Measurements from ENCODE around the gene PTH2R.
"Not testable (repeated sequence)": the region's sequence is repeated elsewhere in the genome, so short reads cannot be mapped to it uniquely, and the experiment has no call there.

PTH2R gene

DNA sequence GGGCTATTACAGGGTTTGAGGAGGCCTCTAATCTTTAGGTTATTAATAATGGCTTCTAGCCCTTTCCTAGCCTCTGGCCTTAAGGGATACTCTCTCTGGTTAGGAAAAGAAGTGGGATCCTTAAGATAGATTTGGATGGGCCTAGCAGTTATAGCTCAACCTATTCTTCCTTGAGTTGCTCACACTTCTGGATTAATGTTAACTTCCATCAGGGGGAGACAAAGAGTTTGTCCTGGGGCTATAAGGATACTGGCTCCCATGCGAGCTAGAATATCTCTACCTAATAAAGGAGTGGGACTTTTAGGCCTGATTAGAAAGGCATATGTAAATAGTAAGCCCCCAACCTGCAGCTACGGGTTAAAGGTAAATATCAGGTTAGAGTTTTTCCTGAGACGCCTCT is 14.3 kb upstream of the PTH2R start:
- DNase-seq (ENCODE audit: low spot score): no peak

DNA sequence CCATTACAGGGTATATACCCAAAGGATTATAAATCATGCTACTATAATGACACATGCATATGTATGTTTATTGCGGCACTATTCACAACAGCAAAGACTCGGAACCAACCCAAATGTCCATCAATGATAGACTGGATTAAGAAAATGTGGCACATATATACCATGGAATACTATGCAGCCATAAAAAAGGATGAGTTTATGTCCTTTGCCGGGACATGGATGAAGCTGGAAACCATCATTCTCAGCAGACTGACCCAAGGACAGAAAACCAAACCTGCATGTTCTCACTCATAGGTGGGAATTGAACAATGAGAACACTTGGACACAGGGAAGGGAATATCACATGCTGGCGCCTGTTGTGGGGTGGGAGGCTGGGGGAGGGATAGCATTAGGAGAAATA is 9.8 kb upstream of the PTH2R start:
- DNase-seq (ENCODE audit: low spot score): not testable (repeated sequence)

DNA sequence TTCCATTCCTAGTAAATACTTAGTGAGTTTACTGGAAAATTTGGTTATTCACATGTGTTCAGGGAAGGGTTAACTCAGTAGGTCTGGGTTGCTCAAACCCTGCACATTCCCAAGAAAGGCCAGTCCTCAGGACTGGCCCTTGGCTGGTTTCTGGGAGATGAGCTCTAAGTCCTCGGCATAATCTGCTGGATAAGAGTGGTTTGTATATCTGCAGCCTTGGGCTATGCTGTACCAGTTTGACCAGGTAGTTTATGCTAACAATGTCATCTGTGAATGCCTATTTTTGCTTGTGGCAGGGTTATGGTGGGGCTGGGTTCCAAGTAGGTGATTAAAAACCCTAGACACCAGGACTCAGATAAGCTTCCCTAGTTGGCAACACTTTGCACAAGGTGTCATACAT is 7.4 kb upstream of the PTH2R start:
- no peak for DNase-seq (ENCODE audit: low spot score)

DNA sequence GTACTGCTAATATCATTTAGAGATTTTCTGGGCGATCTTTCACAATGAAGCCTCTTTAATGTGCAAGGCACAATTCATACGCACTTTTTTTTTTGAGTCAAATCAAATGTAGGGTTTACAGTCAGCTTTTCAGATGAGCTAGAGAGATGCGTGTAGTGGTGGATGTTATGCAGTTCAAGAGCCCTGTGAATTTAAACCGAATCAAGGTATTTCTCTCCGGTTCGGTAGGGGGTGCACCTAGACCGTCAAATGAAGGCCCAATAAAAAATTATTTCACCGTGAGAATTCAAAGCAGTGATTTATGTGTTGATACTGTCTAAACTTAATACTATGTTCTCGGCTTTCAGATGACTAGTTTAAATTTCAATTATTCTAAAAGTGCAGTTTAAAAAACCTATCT is 1.1 kb downstream of the PTH2R start:
- peak; percentile 50 for DNase-seq (ENCODE audit: low spot score)

DNA sequence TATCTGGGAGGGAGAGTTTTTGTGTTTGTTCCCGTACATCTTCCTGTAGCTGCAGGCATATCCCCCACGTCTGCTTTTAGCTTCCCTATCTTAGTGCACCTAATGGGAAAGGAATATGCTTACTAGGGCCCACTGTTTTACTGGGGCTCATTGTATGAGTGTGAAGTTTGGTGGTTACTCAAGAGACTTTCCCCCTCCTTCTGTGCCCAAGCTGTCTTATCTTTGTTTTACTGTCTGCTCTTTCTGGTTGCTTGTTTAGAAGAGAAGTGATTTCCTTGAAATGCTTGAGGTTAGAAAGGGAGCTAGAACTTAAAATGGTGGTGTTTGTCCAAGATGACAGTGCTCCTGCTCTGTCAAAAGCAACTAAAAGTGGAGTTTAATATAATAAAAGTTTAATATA is 7.3 kb downstream of the PTH2R start:
- no peak for DNase-seq (ENCODE audit: low spot score)

DNA sequence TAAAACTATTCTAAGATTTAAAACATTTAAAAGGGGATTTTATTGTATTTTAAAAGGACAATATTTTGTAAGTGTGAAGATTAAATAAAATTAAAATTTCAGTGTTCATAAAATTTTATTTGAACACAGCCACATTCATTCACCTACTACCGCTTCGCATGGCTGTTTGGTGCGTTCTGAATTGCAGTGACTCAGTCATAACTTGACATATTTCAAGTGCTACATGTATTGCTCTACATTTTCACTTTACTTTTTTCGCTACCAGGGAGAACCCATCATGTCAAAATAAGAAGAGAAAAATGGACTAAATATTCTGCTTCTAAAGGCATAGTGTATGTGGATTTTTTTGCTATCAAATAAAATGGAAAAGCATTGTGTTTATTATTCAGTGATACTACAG is 8.7 kb downstream of the PTH2R start:
- DNase-seq (ENCODE audit: low spot score): no peak

DNA sequence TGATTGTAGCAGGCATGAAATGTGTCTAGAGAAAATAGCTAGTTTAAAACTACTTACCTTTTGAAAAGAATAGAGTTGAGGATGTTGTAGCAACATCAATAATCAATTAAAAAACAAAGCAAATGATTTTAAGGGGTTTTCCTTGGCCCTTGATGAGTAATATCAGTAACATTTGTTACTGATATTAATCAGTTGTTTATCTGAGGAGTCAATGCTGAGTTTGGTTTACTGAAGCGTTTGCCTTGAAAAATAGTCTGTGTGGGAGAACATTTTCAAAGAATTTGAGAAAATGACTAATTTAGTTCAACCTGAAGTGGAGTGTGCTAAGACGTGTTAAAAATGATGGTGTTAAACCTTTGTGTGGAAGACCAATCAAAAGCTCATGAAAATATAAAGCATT is 9.3 kb downstream of the PTH2R start:
- no peak for DNase-seq (ENCODE audit: low spot score)

DNA sequence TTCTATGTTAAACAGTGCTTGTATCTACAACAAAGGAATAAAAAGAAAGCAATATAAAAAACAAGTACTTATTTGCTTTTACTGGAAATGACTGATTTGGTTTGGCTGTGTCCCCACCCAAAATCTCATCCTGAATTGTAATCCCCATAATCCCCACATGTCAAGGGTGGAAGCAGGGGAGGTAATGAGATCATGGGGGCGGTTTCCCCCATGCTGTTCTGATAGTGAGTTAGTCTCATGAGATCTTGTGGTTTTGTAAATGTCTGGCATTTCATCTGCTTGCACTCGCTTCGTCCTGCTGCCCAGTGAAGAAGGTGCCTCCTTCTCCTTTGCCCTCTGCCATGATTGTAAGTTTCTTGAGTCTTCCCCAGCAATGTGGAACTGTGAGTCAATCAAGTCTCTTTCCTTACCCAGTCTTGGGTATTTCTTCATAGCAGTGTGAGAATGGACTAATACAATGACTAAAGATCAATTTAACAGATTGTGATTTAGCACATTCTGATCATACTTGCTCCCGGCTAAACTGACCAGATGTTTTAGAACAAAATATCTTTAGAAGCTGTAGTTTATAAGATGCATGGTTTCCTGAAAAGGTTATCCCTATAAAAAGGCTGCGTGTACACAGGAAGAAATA is 19.9 kb downstream of the PTH2R start:
- DNase-seq (ENCODE audit: low spot score): no peak

DNA sequence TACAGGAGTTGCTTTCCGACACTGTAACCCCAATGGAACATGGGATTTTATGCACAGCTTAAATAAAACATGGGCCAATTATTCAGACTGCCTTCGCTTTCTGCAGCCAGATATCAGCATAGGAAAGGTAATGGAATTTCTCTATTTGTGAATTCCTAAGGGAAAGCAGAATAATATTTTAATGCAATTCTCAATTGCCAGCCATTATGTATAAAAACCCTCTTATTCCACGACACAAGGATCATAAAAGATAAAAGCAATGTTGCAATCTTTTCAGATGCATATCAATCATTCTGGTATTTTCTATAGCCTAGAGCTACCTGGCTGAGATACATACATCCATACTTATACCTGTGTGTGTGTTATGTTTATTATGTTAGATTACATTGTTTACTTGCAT is 31.2 kb downstream of the PTH2R start:
- no peak for DNase-seq (ENCODE audit: low spot score)

DNA sequence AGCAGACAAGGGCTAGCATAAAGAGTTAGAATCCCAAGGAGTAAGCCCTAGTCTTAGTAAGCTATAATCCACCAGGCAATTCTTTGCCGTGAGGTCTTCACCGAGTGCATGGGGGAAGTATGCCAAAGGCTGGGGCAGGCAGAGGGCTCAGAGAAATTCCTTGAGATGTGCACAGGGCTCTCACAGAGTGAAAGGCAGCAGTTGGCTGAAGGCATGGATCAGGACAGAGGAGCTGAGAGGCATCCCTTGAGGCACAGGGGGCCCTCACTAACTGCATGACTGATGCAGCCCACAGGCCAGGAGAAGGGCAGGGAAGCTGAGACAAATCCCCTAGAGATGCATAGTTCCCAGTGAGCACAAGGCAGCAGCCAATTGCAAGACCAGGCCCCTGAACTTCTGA is 34.1 kb downstream of the PTH2R start:
- DNase-seq (ENCODE audit: low spot score): peak; percentile 7

DNA sequence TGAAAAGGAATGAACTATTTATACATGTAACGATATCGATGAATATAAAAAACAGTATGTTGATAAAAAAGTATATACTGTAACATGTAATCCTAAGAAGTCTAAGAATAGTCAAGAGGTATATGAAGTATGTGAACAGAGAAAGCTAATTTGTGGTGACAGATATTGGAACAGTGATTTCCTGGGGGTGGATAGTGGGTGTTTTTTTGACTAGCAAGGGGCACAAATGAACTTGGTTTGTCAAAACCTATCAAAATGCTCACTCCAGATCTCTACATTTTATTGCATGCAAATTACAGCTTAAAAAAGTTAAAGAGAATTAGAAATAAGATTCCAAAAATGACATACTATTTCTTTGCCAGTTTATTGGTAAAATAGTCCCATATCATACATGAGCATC is 35.4 kb downstream of the PTH2R start:
- no peak for DNase-seq (ENCODE audit: low spot score)

DNA sequence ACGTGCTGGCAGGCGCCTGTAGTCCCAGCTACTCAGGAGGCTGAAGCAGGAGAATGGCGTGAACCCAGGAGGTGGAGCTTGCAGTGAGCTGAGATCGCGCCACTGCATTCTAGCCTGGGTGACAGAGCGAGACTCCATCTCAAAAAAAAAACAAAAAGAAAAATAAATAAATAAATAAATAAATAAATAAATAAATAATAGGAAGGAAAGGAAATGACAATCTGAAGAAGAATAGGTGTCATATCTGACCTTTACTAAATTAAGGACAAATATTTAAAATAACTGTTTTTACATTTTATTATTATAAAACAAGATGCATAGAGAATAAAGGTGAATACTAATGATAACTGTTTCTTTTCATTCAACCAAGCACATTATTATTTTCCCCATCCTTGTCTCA is 40.9 kb downstream of the PTH2R start:
- DNase-seq (ENCODE audit: low spot score): not testable (repeated sequence)

DNA sequence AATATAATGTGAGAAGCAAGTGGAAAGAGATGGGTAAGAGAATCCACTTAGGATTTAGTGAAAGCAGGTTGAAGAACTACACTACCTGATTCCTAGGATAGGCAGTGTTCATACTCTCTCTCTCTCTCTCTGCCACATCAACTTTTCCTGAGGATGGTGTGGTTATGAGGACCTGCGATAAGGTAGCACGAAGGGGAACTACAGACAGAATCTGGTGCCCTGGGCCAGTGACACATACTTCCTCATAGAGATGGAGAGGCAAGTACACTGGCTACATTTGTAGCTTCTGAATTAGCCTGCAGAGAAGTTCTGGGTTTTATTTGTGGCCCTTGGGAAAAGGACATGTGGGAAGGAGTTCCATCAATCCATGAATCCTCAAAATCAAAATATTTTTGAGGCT is 44.5 kb downstream of the PTH2R start:
- DNase-seq (ENCODE audit: low spot score): no peak

DNA sequence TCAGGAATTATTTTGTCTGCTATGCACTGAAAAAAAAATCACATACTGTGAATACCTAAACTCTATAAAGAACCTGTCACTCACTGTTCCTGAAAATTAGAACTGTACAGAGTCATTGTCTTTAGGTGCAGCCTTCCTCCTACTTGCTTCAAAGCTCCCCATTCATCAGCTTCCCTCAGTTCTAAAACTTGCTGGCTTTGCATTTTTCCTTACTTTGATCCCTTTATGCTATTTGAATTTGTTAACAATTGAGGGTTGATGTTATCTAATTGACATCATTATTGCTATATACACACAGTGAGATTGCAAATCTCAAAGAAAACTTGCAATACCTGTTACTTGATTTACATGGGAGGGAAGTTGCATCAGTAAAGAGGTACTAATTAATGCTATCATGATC is 48.3 kb downstream of the PTH2R start:
- no peak for DNase-seq (ENCODE audit: low spot score)

DNA sequence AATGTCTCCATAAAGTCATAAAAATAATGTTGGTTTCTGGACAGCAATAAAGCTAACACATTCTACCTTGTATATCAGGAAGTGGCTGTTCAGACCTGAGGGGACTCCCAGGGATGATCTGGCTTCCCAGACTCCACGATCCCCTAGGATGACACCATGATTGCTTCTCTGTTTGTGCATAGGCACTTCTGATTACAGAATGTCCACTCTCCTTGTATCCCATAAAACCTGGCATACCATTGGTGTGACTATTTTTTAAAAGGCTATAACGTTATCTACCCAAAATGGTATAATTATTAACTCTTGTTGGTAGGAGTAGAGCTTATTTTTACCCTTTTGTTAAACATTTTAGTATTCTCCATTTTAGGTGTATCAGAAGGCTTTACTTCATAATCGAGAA is 57.1 kb downstream of the PTH2R start:
- DNase-seq (ENCODE audit: low spot score): no peak

DNA sequence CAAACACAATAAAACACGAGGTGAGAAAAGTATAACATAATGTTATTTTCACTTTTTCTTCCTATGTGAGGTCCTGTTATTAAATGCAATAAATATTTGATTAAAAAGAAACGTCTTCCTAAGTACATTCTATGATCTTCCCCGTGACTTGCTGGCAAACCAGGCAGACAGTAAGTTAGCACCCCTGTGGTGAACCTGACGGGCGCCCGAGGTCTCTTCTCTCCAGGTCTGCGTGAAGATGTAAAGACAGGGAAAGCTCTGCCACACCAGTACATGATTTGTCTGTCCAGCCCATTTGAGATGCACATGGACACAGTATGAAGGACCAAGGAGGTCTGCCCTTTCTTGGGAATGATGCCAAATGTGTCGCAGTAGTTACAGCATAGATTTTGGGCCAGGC is 57.6 kb downstream of the PTH2R start:
- DNase-seq (ENCODE audit: low spot score): no peak

DNA sequence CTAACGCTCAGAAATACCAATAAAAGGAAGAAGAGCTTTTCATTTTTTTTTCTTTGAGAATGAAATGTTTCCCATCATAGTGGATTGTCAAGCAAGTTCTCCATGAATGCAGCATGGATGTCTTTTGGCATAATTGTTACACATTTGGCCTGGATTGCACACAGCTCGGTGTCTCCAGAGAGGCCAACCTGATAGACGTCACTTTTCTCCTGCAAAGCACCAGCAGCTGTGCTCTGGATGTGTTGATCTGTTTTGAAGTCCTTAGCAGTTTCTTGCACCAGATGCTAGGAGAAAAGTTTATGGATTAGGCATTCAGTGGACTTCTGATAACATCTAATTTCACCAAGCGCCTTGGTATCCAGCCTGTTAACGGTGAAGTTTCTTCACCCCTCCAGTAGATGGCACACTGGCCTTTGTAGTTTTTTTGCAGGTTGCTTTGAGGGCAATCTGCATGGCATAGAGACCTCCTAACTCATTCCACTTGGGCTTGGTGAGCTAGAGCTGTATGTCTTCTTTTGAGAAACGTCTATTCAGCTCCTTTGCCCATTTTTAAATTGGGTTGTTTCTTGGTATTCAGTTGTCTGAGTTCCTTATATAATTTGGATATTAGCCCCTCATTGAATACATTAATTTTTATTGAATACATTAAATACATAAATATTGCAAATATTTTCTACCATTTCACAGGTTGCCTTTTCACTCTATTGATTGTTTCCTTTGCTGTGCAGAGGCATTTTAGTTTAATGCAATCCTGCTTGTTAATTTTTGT is 59.7 kb downstream of the PTH2R start:
- peak; percentile 81 for DNase-seq (ENCODE audit: low spot score)

DNA sequence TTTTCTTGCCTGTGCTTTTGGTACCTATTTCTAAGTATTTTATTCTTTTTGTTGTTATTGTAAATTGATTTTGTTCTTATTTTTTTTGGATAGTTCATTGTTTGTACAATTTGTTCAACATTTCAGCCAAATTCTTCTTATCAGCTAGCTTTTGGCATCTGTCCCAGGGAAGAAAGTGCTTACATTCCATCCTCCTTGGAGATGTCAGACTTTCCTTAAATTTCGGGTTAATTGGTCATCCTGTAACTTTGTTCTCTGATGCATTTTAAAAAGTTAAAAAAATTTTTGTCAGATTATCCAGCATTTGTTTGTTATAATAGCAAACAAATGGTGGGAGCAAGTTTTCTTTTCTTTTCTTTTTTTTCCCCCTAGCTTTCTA is 60.3 kb downstream of the PTH2R start:
- no peak for DNase-seq (ENCODE audit: low spot score)

DNA sequence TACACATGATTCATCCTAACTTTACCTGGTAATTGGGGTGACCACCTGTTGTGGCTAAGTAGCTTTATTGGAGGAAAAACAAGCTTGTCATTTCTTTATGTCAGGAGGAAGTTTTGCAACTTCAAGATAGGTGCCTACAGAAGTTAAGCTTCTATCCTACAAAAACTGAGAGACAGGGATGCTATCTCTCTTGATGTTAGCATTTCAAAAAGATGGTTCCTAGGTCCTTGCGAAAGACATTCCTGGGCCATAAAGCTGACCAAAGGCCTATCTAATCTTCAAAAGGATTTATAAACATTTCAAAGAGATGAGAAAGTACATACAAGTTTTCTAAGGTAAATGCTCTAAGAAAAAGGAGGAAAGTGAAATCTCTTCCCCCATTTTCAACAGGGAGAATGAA is 61.0 kb downstream of the PTH2R start:
- DNase-seq (ENCODE audit: low spot score): no peak

DNA sequence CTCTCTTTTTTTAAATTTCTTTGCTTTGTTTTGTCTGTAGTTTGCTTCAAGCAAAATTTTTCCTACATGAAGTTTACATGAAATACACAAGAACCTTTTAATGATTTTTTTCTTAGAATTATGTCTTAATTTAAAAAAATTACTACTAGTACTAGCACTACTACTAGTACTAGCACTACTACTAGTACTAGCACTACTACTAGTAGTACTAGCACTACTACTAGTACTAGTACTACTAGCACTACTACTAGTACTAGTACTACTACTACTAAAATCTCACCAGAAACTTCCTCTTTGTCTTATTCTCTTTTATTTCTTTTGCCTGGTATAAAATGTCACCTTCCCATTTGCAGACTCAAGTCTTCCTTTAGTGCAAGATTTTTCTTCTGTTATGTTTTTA is 71.1 kb downstream of the PTH2R start:
- DNase-seq (ENCODE audit: low spot score): no peak

DNA sequence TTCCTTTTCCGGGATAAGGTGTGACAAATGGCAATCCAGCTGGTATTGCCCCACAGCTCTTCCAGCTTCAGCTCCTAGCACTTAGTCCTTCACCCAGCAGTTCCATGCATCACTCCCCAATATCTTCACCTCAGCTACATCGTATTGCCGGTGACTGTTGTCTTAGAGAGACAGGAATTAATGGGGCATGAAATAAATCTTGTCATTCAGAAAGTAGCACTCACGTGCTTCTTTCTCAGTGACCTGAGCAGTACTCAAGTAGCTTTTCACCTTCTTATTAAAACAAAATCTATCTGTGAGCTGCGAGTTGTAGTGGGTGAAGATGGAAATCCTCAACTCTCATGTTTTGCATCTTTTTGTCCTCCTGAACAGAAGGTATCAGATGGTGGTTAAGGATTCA is 72.8 kb downstream of the PTH2R start:
- no peak for DNase-seq (ENCODE audit: low spot score)

DNA sequence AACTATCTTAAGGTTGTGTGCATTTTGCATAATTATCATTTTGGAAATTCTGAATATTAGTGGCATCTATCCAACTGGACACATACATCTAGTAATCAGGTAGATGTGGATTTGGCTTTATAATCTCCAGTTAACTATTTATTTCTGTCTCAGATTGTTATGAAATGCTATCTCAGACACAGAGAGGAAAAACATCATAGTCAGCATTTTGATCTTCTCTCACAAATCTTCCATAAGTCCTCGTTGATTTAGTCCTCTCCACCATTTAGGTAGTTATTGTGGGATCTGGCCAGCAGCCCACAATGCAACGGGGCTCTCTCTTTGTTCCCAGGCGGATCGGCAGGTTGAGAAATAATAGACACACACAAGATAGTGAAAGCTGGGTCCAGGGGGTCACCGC is 75.4 kb downstream of the PTH2R start:
- DNase-seq (ENCODE audit: low spot score): not testable (repeated sequence)

DNA sequence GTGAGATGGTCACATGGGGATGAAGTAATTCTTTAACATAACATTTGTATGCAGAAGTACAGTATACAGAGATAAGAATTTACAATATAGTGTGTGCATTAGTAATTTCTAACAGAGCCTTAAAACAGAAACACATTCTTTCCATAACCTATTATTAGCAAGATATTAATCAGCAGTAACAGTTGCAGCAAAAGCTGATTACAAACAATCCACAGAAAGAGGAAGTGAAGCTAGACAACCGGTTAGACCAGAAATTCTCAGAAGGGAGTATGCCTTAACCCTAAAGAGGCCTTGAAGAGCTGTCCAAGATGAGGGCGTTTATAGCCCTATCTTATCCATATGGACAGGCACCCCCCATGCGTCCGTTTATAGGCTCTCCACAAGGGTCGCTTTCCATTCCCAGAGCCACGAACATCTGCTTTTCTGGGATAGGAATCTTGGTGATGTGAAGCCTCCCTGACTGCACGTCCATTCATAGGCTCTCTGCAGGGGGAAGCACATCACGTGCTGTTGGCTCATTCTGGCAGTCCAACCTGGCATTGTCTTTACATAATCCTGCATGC is 75.9 kb downstream of the PTH2R start:
- not testable (repeated sequence) for DNase-seq (ENCODE audit: low spot score)
